HTR-8/SVneo (cell line): ENCODE data around the gene GRB10.

Source experiments
- DNase-seq: peaks from one replicate; pipeline ENCODE4 v3.0.0; 2011; ENCODE audit warnings: low spot score, mixed read lengths; ENCODE audit not compliant: insufficient read length
- FAIRE-seq: peaks from 2 replicates; lab custom pipeline; 2011; peaks lifted over from hg19 to GRCh38; lab: Jason Lieb, UNC

Gene GRB10

DNA sequence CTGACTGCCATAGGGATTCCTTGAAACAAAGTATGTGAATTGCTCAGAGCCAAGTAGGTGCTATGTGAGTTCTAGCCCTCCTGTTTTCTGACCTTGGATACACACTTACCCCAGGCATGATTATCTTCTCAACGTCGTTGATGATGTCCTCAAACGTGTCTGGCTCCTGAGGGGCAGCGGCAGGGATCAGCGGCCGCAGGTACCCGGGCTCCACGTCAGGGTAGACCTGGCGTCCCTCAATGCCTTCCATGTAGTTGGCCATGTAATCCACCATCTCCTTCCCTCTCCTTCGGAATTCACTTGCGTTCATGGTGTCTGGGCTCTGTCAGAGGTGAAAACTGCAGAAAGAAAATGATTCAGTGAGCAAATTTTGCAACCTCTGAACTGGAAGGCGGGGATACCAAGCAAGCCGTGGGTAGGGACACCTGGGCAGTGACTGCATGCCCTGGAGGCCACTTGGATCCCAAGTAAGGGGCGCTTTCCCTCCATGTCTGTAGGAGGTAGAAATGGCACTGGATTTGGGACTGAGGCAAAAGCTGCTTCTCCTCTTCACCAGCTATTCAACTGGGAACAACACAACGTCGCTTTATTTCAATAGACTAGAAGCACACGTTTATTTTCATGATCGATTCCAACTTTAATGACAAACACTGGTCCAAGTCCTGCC is 238.8 kb downstream of the GRB10 start:
- FAIRE-seq = no peak
- no peak for DNase-seq

DNA sequence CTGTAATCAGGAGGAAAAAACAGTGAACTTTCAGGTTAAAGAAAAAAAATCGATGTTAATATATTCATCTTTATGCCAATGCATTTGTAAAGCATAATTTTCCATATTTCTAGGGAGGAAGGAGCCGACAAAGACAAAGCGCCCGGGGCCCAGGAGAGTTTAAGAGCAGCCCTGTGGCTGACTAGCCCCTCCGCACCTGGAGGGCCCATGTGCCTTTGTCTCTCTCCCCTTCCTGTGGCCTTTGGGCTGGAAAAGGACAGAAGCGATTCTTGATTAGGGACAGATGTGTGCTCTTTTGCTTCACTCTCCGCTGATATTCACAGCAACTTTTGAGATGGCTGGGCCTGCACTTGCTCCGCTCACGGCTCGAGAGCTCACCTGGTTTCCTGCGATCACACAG is 240.6 kb downstream of the GRB10 start:
- FAIRE-seq (no peak), DNase-seq (no peak)

DNA sequence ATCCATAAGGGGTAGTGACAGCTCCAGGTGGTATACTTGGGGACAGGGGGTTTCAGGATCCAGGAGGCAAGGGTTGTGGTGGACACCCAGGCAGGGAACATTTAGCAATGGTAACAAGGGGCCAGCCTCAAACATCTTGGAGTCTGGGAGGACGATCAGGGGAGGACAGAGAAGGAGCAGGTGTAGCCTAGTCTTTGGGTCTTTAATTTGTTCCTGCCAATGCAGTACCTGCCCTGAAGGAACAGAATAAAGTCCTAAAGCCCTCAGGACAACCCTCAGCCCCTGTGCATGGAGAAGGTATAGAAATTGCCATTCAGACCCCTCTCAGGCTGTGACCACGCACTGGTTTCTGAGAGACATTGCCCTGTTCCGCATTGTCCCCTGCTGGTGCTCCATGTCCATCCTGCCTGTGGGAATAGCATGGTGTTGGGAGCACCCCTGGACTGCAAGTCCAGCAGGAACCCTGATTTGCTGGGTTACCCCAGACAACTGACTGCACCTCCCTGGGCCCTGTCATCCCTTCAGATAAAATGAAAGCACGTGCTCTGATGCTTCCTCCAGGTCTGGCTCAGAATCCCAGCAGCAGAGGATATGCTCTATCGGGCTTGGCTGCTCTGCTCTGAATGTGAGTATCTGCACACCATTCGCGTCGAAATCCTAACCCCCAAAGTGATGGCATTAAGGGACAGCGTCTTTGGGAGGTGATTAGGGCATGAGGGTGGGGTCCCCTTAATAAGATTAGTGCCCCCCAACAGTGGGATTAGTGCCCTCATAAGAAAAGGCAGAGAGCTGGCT is 241.7 kb downstream of the GRB10 start:
- DNase-seq (no peak), FAIRE-seq (no peak)
